ENCODE data around the gene RAD51B.

- TF ChIP-seq CTCF (IDR thresholded peaks at IDR 0.05) (no peak), POLR2A (IDR thresholded peaks at IDR 0.05) (no peak)
These were observed 956.1 kb downstream of the RAD51B start for GRCh38 chr14:68775614-68776126.
